Heart left ventricle (tissue), 13 donors: ENCODE measurements around the gene FGD3.

Source experiments
- POLR2A ChIP-seq, 2 donors: fragments of 450-650 bp; IDR thresholded peaks; one replicate each; pipeline ENCODE4 v1.6.1; 2017; ENCODE audit warnings: antibody characterized with exemption in 2 of 2, mild to moderate bottlenecking in 2 of 2, moderate library complexity in 2 of 2
- TF ChIP-seq, protein P1 (sequence below), 12 donors: fragments of 200-600 bp; sonication (generic) in 4 of 12; IDR thresholded peaks; one replicate each; pipeline versions ENCODE4 v1.5.0 to v1.8.0; 2018 to 2022; ENCODE audit warnings: antibody characterized with exemption in 12 of 12, mild to moderate bottlenecking in 5 of 12
- donor health status: ischemic (EF 13 %, LVEDD 7.1; RV severe dilation, severe dysfunction).
- donor health status: DM: no; HTN: yes; CAD: no.
- donor health status: DM: no; HTN: no; CAD: no.
- donor health status: ischemic (EF 25% LVEDD 6.9; RV normal size, moderate dysfunction).
- donor health status: ischemic (EF 25% LVEDD 5.7; RV mildly dilated, moderate dysfunction).
- donor health status: ischemic (EF 35%, LVEDD 5.7; RV mildly dilated, moderate dysfunction).
- donor health status: nonischemic (EF 11% LVEDD 7.7; RV severe dilation, severe dysfunction).
- donor health status: DM: yes; HTN: yes; CAD: no.
- donor health status: PGD.
- donor health status: ischemic (EF 29% LVEDD 5.4; RV normal size, mild dysfunction).
- donor health status: nonischemic (EF 23%, LVEDD 6.1; RV moderate dilation, normal function).

DNA sequence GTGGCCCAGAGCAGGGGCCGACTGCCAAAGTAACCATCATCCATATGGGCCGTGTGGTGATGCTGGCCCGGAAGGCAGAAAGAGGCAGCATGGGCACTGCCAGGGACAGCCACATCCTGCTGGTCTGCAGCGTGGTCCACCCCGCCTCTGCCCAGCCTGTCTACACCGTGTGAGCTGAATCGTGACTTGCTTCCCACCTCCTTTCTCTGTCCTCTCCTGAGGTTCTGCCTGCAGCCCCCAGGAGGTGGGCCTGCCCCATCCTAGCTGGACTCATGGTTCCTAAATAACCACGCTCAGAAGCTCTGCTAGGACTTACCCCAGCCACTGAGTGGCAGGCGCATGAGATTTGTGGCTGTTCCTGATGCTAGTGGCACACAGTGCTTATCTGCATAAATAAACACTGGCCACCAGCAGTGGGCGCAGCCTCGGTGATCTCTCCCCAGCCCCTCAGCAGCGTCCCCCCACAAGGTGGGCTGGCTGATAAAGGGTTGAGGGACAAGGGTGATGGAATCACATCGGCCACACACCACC, 88.6 kb downstream of the FGD3 start:
- TF ChIP-seq, protein P1, sequence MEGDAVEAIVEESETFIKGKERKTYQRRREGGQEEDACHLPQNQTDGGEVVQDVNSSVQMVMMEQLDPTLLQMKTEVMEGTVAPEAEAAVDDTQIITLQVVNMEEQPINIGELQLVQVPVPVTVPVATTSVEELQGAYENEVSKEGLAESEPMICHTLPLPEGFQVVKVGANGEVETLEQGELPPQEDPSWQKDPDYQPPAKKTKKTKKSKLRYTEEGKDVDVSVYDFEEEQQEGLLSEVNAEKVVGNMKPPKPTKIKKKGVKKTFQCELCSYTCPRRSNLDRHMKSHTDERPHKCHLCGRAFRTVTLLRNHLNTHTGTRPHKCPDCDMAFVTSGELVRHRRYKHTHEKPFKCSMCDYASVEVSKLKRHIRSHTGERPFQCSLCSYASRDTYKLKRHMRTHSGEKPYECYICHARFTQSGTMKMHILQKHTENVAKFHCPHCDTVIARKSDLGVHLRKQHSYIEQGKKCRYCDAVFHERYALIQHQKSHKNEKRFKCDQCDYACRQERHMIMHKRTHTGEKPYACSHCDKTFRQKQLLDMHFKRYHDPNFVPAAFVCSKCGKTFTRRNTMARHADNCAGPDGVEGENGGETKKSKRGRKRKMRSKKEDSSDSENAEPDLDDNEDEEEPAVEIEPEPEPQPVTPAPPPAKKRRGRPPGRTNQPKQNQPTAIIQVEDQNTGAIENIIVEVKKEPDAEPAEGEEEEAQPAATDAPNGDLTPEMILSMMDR (IDR thresholded peaks at IDR 0.05), result no peak
- TF ChIP-seq POLR2A (IDR thresholded peaks at IDR 0.05), result no peak
